CD4-positive, alpha-beta T cell treated with Interleukin-4 for 4 hours (primary cell): ENCODE results near the gene ACTA1.
"Not testable (repeated sequence)": the region's sequence is repeated elsewhere in the genome, so short reads cannot be mapped to it uniquely, and the experiment has no call there.

Experiments
- DNase-seq: peaks from one replicate; pipeline ENCODE4 v3.0.0-alpha.2; 2020

Gene ACTA1

GRCh38 chr1:229438021-229438420, 4.1 kb upstream of the ACTA1 start:
- no peak for DNase-seq

- DNase-seq: no peak
These were observed 3.5 kb upstream of the ACTA1 start for GRCh38 chr1:229437443-229437842.

- no peak for DNase-seq
These were observed 2.3 kb upstream of the ACTA1 start for GRCh38 chr1:229436201-229436600.

GRCh38 chr1:229434641-229435051, 752 bp upstream of the ACTA1 start:
- no peak for DNase-seq

GRCh38 chr1:229433364-229434004, 410 bp downstream of the ACTA1 start:
- DNase-seq: no peak

- DNase-seq: no peak
These were observed 989 bp downstream of the ACTA1 start for GRCh38 chr1:229432905-229433304.

GRCh38 chr1:229432116-229432461, 1.8 kb downstream of the ACTA1 start:
- DNase-seq: no peak

- no peak for DNase-seq
These were observed 2.4 kb downstream of the ACTA1 start for GRCh38 chr1:229431284-229432115.

- peak; percentile 7 for DNase-seq
These were observed 3.1 kb downstream of the ACTA1 start for GRCh38 chr1:229430761-229431283.

- DNase-seq: no peak
These were observed 5.6 kb downstream of the ACTA1 start for GRCh38 chr1:229428256-229428655.

- DNase-seq: no peak
These were observed 6.3 kb downstream of the ACTA1 start for GRCh38 chr1:229427572-229427971.

GRCh38 chr1:229425564-229426159, 8.2 kb downstream of the ACTA1 start:
- no peak for DNase-seq

GRCh38 chr1:229420765-229421164, 13.1 kb downstream of the ACTA1 start:
- no peak for DNase-seq

GRCh38 chr1:229420224-229420623, 13.7 kb downstream of the ACTA1 start:
- DNase-seq: no peak

- DNase-seq: not testable (repeated sequence)
These were observed 15.3 kb downstream of the ACTA1 start for GRCh38 chr1:229418586-229418985.

GRCh38 chr1:229412810-229413209, 21.1 kb downstream of the ACTA1 start:
- DNase-seq: not testable (repeated sequence)

- no peak for DNase-seq
These were observed 21.8 kb downstream of the ACTA1 start for GRCh38 chr1:229412056-229412455.

- DNase-seq: no peak
These were observed 22.3 kb downstream of the ACTA1 start for GRCh38 chr1:229411434-229412055.

- DNase-seq: no peak
These were observed 23.0 kb downstream of the ACTA1 start for GRCh38 chr1:229410692-229411433.

- no peak for DNase-seq
These were observed 23.6 kb downstream of the ACTA1 start for GRCh38 chr1:229410370-229410691.

- no peak for DNase-seq
These were observed 24.1 kb downstream of the ACTA1 start for GRCh38 chr1:229409616-229410369.

GRCh38 chr1:229408458-229409037, 25.3 kb downstream of the ACTA1 start:
- DNase-seq: no peak
